HG03571 (cell line): ENCODE data around the gene MMP23B.

Experiments used
- ATAC-seq: cut with Tn5 transposase; IDR thresholded peaks from one replicate; pipeline ENCODE4 v1.9.1; 2021; ENCODE audit not compliant: unreplicated experiment

The MMP23B gene

GRCh38 chr1:1618396-1619068, 13.4 kb upstream of the MMP23B start:
- no peak for ATAC-seq

GRCh38 chr1:1619917-1620361, 12.0 kb upstream of the MMP23B start:
- ATAC-seq, result no peak

- no peak for ATAC-seq
These were observed 11.4 kb upstream of the MMP23B start for GRCh38 chr1:1620433-1621139.

- no peak for ATAC-seq
These were observed 10.6 kb upstream of the MMP23B start for GRCh38 chr1:1621173-1622009.

GRCh38 chr1:1622010-1622787, 9.8 kb upstream of the MMP23B start:
- no peak for ATAC-seq

- ATAC-seq, result no peak
These were observed 9.2 kb upstream of the MMP23B start for GRCh38 chr1:1622788-1623094.

- ATAC-seq, result no peak
These were observed 8.8 kb upstream of the MMP23B start for GRCh38 chr1:1623181-1623630.

GRCh38 chr1:1623631-1624442, 8.1 kb upstream of the MMP23B start:
- ATAC-seq, result no peak

- ATAC-seq, result no peak
These were observed 7.2 kb upstream of the MMP23B start for GRCh38 chr1:1624443-1625403.

- no peak for ATAC-seq
These were observed 6.6 kb upstream of the MMP23B start for GRCh38 chr1:1625404-1625775.

- no peak for ATAC-seq
These were observed 6.2 kb upstream of the MMP23B start for GRCh38 chr1:1625824-1626206.

- ATAC-seq, result no peak
These were observed 5.5 kb upstream of the MMP23B start for GRCh38 chr1:1626207-1627141.

GRCh38 chr1:1627261-1627828, 4.6 kb upstream of the MMP23B start:
- ATAC-seq, result no peak

GRCh38 chr1:1627829-1628753, 3.9 kb upstream of the MMP23B start:
- no peak for ATAC-seq

GRCh38 chr1:1628754-1629429, 3.1 kb upstream of the MMP23B start:
- no peak for ATAC-seq
